ENCODE results near the gene TOM1L2.

Gene TOM1L2

DNA sequence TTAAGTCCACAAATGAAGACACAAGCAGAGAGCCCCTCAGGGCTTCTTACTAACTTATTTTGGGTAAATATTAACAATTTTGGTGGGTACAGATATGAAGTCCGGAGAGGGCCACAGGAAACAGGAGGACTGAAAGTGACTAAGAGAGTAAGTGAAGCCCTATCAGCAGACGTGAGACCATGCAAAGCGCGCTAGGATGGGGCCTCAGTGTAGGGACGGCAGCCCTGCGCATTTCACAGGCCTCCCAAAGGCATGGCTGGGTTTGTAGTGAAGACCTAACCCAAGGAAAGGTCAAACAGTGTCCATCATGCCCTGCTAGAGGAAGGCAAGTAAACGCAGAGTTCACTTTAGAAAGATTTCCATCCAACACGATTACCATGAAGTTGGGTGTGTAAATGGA lies 75.5 kb downstream of the TOM1L2 start:
- no peaks in the 10 kb centered on the region for H3K36me3 ChIP-seq (ENCODE audit: control insufficient read depth, low read length)
- H4K20me1 ChIP-seq (ENCODE audit: control insufficient read depth, insufficient read depth, low read depth, low read length), result no peaks in the 10 kb centered on the region
- TF ChIP-seq, protein P1, sequence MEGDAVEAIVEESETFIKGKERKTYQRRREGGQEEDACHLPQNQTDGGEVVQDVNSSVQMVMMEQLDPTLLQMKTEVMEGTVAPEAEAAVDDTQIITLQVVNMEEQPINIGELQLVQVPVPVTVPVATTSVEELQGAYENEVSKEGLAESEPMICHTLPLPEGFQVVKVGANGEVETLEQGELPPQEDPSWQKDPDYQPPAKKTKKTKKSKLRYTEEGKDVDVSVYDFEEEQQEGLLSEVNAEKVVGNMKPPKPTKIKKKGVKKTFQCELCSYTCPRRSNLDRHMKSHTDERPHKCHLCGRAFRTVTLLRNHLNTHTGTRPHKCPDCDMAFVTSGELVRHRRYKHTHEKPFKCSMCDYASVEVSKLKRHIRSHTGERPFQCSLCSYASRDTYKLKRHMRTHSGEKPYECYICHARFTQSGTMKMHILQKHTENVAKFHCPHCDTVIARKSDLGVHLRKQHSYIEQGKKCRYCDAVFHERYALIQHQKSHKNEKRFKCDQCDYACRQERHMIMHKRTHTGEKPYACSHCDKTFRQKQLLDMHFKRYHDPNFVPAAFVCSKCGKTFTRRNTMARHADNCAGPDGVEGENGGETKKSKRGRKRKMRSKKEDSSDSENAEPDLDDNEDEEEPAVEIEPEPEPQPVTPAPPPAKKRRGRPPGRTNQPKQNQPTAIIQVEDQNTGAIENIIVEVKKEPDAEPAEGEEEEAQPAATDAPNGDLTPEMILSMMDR (IDR thresholded peaks at IDR 0.05; ENCODE audit: low read depth, low read length, poor library complexity, severe bottlenecking), result no peak
- no peak for TF ChIP-seq EZH2phosphoT487 (IDR thresholded peaks at IDR 0.05; ENCODE audit: borderline replicate concordance, low read length)
- 0 out of 2 replicates have a peak, but pooled peaks cover 5% of the 10 kb centered on the region for H3K4me1 ChIP-seq (ENCODE audit: control insufficient read depth, low read length)
- no peak overlapping the region for H3K4me2 ChIP-seq (ENCODE audit: low read length)
- no peaks in the 10 kb centered on the region for H3K9me3 ChIP-seq (ENCODE audit: control insufficient read depth, insufficient read depth, low read length)
- H3K4me3 ChIP-seq (ENCODE audit: low read length), result no peak overlapping the region
- no peaks in the 10 kb centered on the region for H3K27me3 ChIP-seq (ENCODE audit: control insufficient read depth, low read length)
- no peak overlapping the region for H3K27ac ChIP-seq (ENCODE audit: low read depth, low read length)
- no peaks in the 10 kb centered on the region for H3K79me2 ChIP-seq (ENCODE audit: control insufficient read depth, low read length)
- no peaks in the 10 kb centered on the region for H3F3A ChIP-seq (ENCODE audit: control insufficient read depth, insufficient read depth)
- no peaks in the 10 kb centered on the region for H3K9me2 ChIP-seq (replicated peaks; ENCODE audit: control insufficient read depth, low read length)

DNA sequence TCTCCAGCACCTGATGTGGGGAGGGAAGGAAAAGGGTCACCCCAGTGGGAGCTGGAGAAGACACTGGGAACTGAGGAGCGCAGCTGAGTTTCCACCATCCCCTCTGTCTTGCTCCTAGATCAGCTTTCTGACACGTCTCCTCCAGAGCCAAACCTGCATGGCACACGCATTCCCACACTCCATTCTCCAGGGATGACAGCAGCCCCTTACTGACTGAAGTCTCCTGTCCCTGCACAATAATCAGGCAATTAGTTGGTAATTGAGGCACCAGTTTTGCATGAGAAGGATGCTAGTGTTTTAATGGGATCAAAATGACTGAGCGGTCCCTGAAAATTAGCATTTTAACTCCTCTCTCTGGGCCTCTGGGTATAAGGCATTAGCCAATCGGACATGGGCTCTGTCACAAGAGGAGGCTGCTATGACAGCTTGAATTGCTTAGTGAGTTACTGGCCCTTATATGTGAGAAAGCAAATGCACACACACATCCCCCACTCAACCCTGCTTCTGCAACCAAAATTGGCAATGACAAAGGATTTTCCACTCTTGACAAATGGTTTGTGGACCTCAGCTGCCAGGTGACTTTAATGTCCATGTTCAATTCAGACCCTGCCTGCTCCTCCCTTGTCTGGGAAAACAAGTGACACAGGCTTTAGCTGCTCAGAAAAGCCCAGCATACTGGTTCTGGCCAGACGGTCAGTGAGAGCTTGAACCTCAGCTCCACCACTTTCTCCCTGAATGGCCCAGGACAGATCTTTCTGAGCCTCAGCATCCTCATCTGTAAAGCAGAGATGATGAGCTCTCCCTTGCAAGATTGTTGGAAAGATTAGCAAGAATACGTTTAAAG lies 78.2 kb downstream of the TOM1L2 start:
- Histone ChIP-seq H4K20me1 (ENCODE audit: control insufficient read depth, insufficient read depth, low read depth, low read length) (no peaks in the 10 kb centered on the region), H3K36me3 (ENCODE audit: control insufficient read depth, low read length) (no peaks in the 10 kb centered on the region), H3K9me3 (ENCODE audit: control insufficient read depth, insufficient read depth, low read length) (no peaks in the 10 kb centered on the region), H3K4me3 (ENCODE audit: low read length) (no peak overlapping the region), H3K79me2 (ENCODE audit: control insufficient read depth, low read length) (no peaks in the 10 kb centered on the region), H3K27me3 (ENCODE audit: control insufficient read depth, low read length) (no peaks in the 10 kb centered on the region), H3F3A (ENCODE audit: control insufficient read depth, insufficient read depth) (no peaks in the 10 kb centered on the region), H3K4me2 (ENCODE audit: low read length) (no peak overlapping the region), H3K9me2 (replicated peaks; ENCODE audit: control insufficient read depth, low read length) (no peaks in the 10 kb centered on the region), H3K4me1 (ENCODE audit: control insufficient read depth, low read length) (peaks cover 20% of the 10 kb centered on the region), H3K27ac (ENCODE audit: low read depth, low read length) (no peak overlapping the region)
- no peak for TF ChIP-seq EZH2phosphoT487 (IDR thresholded peaks at IDR 0.05; ENCODE audit: borderline replicate concordance, low read length)
- TF ChIP-seq, protein P1 (IDR thresholded peaks at IDR 0.05; ENCODE audit: low read depth, low read length, poor library complexity, severe bottlenecking), result no peak

DNA sequence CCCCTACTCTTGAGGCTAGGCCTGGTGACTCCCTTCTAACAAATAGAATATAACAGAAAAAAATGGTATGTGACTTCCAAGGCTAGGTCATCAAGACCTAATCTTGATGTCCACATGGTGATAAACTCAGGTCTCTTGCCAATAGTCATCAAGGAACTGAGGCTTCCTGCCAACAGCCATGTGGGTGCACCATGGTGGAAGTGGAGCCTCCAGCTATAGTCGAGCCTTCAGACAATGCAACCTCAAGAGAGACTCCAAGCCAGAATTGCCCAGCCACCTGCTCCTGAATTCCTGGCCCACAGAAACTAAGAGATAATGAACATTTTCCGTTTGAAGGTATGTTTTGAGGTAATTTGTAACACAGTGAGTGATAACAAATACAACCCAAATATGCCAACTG lies 79.5 kb downstream of the TOM1L2 start:
- H3K9me2 ChIP-seq (replicated peaks; ENCODE audit: control insufficient read depth, low read length), result no peaks in the 10 kb centered on the region
- no peaks in the 10 kb centered on the region for H3K9me3 ChIP-seq (ENCODE audit: control insufficient read depth, insufficient read depth, low read length)
- 0 out of 2 replicates have a peak, but pooled peaks cover 3% of the 10 kb centered on the region for H4K20me1 ChIP-seq (ENCODE audit: control insufficient read depth, insufficient read depth, low read depth, low read length)
- TF ChIP-seq, protein P1 (IDR thresholded peaks at IDR 0.05; ENCODE audit: low read depth, low read length, poor library complexity, severe bottlenecking), result no peak
- no peak for TF ChIP-seq EZH2phosphoT487 (IDR thresholded peaks at IDR 0.05; ENCODE audit: borderline replicate concordance, low read length)
- H3K4me1 ChIP-seq (ENCODE audit: control insufficient read depth, low read length), result peaks cover 20% of the 10 kb centered on the region
- H3K27me3 ChIP-seq (ENCODE audit: control insufficient read depth, low read length), result no peaks in the 10 kb centered on the region
- H3K4me3 ChIP-seq (ENCODE audit: low read length), result no peak overlapping the region
- no peaks in the 10 kb centered on the region for H3F3A ChIP-seq (ENCODE audit: control insufficient read depth, insufficient read depth)
- H3K36me3 ChIP-seq (ENCODE audit: control insufficient read depth, low read length), result no peaks in the 10 kb centered on the region
- H3K27ac ChIP-seq (ENCODE audit: low read depth, low read length), result no peak overlapping the region
- H3K79me2 ChIP-seq (ENCODE audit: control insufficient read depth, low read length), result no peaks in the 10 kb centered on the region
- no peak overlapping the region for H3K4me2 ChIP-seq (ENCODE audit: low read length)
